SKM-1 treated with dmso at 0.1 percent for 144 hours (cell line): Measurements from ENCODE around the gene NOTCH2.

Source experiments
- DNase-seq: peaks from one replicate; lab custom pipeline; 2025; ENCODE audit not compliant: unreplicated experiment; lab: John Stamatoyannopoulos, UW

NOTCH2 gene

DNA sequence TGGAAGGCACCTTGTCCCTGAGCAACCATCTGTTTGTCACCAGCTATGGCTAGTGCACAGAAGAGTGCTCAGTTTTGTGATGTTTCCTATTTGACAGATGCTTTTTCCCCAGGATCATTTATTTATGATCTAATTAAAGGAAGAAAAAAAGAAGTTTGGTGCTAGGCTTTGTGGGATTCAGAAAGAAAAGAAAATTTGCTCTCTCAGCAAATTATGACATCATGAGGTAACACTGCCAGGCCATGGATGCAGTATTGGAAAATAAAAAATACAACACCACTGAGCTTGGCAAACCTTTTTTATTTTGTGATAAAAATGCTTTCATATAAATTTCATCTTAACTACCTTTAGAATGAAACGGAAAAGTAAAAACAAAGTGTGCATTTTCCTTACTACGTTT lies 157.7 kb downstream of the NOTCH2 start:
- no peak for DNase-seq

DNA sequence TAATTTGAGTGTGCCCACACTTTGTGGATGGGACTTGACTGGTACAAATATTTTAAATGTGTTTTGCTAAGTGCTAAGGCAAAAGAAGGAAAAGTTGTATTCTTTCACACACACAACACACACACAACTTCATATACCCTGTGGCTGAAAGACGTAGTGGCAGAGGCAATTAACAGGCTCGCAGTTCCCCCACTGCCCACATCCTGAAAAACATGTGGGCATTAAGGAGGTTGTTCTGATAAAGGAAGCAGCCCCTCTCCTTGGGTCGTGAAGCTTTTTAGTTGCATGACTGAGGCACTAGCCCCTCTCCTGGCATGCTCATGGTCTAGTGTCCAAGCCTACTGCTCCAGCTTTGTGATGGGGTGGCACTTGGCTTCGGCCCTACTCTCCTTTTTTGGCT lies 158.8 kb downstream of the NOTCH2 start:
- DNase-seq, result no peak

DNA sequence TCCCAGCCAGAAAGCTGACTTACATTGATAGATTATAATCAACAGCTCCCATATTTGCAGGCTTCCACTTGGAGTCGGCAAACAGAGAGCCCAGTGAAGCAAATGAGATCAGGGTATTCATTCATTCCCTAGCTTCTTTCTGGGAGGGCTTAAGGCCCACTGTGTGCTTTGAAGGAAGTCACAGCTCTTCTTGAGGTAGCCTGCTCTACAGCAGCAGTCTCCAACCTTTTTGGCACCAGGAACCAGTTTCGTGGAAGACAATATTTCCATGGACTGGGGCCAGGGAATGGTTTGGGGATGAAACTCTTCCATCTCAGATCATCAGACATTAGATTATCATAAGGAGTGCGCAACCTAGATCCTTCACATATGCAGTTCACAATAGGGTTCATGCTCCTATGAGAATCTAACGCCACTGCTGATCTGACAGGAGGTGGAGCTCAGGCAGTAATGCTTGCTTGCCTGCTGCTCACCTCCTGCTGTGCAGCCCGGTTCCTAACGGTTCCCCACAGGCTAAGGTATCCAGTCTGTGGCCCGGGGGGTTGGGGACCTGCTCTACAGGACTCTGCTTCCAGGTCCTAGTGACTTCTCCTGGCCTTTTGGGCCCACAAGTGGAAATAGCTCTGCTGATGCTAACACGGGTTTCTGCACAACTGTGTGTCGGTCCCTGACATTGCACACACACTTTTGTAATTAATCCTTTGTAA lies 159.4 kb downstream of the NOTCH2 start:
- no peak for DNase-seq

DNA sequence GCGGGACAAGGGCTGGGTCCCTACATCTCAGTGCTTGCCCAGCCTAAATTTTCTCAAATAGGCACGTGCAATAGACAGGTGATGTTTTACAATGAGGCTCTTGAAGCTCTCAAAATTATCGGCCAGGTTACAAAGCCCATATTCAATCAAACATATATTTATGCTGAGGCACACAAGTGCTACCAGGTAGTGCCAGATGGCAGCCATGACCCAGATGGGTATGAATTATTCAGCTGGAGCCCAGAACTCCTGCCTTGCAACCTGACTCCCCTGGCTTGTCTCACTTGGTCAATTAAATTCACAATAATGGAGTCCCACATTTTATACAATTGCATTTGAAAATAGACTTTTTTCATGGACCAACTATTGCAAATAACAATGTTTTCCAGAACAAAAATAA lies 160.8 kb downstream of the NOTCH2 start:
- DNase-seq, result no peak

DNA sequence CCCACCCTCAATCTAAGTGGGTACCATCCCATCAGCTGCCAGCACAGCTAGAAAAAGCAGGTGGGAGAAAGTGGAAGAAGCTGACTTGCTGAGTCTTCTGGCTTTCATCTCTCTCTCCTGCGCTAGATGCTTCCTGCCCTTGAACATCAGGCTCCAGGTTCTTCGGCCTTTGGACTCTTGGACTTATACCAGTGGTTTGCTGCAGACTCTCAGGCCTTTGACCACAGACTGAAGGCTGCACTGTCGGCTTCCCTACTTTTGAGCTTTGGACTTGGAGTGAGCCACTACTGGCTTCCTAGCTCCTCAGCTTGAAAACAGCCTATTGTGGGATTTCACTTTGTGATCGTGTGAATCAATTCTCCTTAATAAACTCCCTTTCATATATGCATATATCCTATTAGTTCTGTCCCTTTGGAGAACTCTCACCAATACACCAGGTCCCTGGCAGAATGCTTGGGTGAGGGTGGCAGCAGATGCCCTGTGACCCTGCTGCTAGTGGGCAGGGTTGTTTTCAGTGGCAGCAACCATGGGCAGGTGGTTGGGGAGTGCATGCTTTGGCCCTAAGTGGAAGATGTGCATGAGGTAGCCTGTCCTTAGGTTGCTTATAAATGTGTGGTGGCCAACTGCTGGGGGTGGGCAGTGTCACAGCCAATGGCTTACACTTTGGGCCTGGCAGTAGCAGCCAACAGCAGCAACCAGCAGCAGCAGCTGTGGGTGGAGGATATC lies 162.4 kb downstream of the NOTCH2 start:
- DNase-seq, result no peak

DNA sequence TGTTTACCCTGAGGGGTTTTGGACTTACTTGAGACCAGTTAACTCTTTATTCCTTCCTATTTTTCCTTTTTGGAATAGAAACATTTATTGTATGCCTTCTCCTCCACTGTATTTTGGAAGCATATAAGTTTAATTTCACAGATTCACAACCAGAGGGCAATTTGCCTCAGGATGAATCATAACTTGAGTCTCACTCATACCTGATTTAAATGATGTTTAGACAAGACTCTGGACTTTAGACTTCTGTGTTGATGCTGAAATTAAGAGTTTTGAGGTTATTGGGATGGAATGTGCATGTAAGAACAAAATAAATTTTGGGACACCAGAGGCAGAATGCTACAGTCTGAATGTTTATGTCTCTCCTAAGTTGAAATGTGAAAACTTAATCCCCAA lies 166.0 kb downstream of the NOTCH2 start:
- DNase-seq, result no peak

DNA sequence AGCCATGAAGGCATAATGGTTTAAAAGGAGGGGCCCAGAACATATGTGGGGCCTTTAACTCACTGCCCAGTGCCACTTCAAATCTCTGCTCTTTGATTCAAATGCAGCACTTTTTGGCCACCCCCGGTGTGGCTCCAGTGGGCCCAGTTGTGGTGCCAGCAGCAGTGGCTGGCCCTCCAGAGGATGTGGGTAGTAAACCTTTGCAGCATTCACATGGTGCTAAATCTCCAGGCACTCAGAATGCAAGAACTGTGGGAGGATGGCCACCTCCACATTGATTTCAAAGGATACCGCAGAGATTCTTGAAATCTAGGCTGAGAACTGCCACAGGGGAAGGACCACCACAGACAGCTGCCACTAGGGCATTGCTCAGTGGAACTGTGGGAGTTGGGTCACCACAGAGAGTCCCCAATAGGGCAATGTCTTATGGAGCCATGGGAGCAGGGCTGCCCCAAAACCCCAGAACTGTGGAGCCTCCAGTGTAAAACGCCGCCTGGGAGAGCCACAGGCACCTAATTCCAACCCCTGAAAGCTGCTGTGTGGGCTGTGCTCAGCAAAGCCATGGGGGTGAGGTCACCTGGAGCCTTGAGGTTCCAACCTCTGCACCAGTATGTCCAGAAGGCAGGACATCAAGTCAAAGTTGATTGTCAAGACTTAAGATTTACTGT lies 166.6 kb downstream of the NOTCH2 start:
- no peak for DNase-seq

DNA sequence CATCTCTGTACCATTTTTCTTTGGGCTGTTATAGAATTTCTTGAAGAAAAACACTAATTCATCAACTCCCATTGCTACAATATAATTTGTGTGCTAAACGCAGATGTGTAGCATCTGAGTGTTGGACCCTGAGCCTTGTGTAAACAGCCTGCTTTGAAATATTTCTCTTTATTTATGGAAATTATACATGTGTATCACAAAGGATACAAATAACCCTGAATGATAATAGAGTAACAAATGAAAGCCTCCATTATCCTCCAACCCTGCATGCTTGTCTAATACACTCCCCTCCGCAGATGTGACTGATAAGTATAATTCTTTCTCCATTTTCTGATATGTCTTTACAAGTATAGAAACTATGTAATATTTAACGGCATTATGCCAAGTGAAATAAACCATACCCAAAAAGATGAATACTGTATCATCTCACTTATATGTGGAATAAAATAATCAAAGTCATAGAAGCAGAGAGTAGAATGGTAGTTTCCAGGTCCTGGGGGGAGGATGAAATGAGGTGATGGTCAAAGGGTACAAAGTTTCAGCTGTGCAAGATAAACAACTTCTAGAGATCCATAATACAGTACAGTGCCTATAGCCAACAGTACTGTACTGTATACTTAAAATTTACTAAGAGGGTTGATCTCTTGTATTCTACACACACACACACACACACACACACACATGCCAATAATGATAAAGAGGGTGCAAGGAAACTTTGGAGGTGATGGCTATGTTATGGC lies 170.3 kb downstream of the NOTCH2 start:
- no peak for DNase-seq

DNA sequence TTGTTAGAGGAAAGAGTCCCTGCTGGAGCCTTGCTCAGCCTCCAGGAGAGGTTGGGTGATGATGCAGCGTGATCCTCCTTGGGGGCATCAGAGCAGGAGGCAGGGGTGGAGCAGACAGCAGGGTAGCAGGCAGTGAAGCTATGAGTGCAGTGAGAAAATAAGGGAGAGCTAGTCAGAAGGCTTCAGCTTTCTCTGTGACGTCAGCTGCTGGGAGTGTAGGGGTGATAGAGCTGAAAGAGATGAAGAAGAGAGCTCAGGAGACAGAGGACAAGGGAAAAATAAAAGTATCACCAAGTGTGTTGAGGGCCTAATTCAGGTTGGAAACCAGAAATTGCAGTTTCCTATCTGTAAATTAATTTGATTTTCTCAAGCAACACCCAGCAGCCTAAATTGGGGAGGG lies 170.9 kb downstream of the NOTCH2 start:
- DNase-seq, result no peak

DNA sequence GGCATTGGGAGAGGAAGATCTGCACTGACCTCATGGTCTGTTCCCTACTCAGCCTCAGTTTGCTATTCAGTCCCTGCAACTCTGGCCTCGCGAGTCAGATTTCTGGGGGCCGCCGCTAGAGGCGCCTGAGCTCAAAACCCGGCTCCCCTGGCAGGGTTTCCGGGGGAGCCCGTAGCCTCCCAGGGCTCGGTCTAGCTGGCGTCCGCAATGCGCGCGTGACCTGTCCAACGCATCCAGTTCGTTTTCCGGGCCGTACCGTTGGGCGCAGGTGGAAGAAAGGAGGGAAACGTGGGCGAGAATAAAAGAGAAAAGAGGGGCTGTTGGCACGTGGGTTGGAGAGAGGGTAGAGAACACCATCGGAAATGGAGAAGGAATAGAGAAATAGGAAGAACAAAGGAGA lies 173.2 kb downstream of the NOTCH2 start, which contains the start of gene ADAM30:
TSS of gene ADAM30 (minus strand) at position 213 of the 400 bp plus-strand sequence. CDS start at position 34, 179 bp downstream.
- DNase-seq, result no peak

DNA sequence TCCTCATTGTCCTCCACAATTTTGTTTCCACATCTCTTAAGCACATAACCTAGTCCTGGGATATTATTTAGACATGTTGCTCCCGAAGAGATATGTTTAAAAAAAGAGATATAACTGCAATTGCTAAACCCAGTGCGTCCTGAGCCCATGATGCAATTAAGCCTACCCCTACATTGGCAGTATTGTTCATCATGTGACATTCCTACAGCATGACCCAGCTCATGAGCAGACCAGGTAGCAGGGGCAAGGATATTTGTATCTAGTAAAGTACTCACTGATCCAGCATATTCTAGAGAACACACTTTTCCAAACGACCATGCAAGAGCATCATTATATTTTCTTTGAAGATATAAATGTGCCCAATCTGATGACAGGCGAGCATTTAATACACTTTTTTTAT lies 174.4 kb downstream of the NOTCH2 start:
- no peak for DNase-seq

DNA sequence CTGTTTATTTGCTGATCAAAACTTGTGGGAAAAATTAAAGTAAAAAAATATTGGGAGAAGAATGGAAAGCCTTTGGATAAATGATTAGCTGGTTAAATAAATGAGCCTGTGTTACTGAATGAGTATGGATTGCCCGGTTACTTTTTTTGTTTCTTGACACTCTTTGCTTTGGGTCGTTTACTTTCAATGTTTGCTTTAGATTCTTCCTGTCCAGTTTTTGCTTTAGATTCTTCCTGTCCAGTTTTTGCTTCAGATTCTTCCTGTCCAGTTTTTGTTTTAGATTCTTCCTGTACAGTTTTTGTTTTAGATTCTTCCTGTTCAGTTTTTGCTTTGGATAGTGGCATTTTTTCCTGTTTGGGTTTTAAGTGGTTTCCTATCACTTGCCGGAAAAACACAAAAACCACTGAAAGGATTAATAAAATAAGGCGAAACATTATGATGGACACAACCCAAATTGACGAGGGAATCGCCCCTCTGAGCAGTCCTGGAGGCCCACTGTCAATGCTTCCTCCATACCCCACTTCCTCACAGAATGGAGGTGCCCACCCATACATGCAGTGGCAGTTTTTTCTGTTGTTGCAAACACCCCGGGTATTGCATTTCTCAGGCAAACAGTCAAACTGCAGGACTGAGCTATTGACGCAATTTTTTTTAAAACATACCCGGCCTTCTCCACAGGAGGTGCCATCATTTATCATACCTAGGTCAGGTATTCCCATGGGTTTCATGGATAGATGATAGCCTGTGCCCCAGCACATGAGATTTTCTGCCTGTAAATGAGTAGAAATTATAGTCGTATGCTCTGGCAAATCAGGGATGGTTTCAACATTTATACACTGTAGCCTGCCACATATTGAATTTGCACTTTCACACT lies 175.4 kb downstream of the NOTCH2 start:
- no peak for DNase-seq

DNA sequence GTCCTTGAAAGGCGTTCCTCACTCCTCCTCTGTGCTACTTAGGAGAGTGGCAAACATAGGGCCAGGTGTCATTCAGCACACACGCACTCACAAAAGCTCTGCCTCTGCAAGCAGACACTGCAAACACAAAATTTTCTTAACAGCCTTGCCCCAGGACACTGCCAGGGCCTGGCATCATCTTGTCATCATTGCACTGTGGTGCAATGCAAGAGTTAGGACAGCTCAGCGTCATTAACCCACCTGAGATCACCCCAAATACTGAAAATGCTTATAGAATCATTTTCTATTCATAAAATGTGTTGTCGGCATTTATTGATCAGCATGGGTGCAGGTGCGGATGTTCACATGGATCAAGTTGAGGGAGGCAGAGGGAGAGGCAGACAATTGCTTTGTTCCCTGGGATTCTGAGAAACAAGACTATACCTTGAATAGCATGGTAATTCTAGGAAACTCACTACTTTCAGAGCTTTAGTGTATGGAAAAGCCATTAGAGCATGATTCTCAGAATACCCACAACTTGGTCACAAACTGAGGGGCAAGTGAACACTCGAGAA lies 176.1 kb downstream of the NOTCH2 start:
- no peak for DNase-seq

DNA sequence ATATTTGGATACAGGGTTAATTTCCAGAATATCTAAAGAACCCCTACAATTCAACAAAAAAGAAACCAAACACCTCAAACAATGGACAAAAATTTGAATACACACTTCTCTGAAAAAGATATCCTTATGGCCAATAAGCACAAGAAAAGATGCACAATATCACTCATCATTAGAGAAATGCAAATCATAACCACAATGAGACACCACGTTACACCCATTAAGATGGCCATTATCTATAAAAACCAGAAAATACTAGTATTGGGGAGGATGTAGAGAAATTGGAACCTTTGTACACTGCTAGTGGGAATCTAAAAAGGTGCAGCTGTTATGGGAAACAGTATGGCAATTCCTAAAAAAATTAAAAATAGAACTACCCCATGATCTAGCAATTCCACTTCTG lies 178.1 kb downstream of the NOTCH2 start:
- DNase-seq, result no peak

DNA sequence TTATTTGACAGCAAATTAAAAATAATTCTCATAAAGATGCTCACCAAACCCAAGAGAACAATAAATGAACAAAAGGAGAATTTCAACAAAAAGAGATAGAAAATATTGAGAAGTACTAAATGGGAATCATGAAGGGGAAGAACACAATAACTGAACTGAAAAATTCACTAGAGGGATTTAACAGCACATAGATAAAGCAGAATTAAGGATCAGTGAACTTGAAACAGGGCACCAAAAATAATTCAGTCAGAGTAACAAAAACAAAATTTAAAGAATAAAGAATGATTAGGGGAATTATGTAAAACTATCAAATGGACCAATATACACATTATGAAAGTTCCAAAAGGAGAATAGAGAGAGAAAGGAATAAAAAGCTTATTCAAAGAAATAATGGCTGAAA lies 181.0 kb downstream of the NOTCH2 start:
- no peak for DNase-seq

DNA sequence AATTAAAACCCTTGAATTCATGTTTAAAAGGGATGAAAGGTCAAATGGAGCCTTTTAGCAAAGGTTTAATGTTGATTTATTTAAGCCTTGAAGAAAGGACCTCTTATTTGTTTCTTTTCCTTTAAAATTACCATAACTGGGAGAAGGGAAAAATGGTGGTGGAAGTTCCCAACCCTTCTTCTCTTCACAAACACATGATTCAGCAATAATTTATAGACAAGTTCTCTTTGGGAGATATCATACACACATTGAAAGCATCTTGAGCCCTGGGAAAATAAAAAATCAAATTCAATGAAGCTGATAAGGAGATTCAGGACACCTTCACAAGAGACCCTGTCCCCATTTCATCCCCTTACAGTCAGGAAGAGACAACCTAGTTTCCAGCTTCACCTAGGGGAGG lies 182.0 kb downstream of the NOTCH2 start:
- DNase-seq, result no peak

DNA sequence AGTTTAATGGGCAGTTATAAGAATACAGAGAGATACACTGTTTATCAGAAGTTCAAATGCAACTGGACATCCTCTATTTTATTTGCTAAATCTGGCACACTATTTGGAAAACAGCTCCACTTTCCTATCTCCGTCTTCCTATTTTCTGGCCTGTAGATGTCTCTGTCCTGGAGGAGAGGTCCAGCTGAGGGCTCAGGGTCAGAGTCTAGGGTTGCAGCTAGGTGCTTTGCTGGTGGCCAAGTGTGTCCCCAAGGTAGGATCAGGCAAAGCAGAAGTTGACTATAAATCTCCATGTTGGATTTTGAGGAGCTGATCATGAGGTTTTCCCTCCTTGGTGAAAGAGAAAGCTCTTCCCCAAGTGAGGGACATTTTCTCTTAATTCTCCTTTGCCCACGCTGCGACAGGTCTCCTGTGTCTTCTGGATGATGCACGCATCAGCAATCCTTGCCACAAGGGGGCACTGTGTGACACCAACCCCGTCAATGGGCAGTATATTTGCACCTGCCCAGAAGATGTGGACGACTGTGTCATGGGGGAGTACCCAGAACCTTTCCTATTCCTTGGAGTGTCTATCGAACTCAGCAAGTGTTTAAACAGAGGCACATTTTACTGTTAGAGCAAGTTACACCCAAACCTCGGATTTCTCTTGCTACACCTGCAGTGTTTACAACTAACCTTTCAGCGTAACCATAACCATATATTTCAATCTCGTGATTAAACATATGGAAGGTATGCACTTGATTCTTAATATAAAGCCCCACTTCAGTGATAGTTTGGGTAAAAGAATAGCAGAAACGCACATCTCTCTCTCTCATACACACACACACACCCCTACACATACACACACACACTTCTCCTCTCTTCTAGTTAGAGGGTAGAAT lies 183.3 kb downstream of the NOTCH2 start:
- peak; percentile 4 for DNase-seq

DNA sequence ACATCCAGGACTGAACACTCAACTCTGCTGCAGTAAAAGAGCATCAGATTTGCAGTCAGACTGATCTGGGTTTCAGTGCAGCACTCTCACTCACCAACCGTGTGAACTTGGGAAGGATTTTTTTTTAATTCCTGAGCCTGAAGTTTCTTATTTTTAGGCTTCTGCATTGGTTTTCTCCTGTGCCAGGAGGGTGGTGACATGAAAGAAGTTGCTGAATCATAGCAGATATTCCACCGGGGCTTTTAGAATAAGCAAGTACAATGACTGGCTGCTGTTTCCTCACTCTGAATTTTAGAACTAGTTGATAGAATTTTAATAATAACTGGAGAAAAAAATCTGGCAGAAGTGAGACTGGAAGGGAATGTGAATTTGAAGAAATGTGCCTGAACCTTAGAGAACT lies 184.8 kb downstream of the NOTCH2 start:
- DNase-seq, result no peak

DNA sequence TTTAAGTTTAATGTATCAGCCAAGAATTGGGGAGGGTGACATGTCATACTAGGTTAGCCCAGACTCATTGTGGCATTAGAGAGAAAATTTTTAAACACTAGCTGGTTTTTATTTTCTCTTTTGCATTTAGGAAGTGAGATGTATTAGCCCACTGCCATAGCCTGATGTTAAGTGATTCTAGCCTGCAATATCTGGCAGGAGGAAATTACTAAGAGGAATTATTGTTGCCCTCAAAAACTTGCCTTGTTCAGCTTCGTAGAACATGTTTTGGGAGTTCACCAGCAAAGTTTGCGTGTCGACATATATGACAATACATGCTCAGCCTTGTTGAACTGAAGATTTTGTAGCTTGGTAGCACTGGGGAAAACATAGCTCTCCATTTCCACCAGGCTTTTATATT lies 185.6 kb downstream of the NOTCH2 start:
- no peak for DNase-seq
